GM12891 (cell line): ENCODE data around the gene MRTFB.
A peak's percentile ranks its signal among the peaks of the same experiment; 100 is the strongest.

ENCODE experiments used
- DNase-seq: peaks from one replicate; pipeline ENCODE4 v3.0.0; 2011; ENCODE audit warnings: low spot score; ENCODE audit not compliant: insufficient read length
- FAIRE-seq: peaks from 2 replicates; lab custom pipeline; 2011; peaks lifted over from hg19 to GRCh38; lab: Jason Lieb, UNC
- PAX5 ChIP-seq: IDR thresholded peaks from 2 replicates; pipeline ENCODE4 v1.6.1; 2011; ENCODE audit warnings: low read length, moderate library complexity, mild to moderate bottlenecking; ENCODE audit not compliant: insufficient read depth, severe bottlenecking
- POLR2A ChIP-seq: IDR thresholded peaks from 2 replicates; pipeline ENCODE4 v1.6.1; 2011; ENCODE audit warnings: low read depth, low read length, control low read depth
- POLR2AphosphoS5 ChIP-seq: IDR thresholded peaks from 2 replicates; pipeline ENCODE4 v1.6.1; 2011; ENCODE audit warnings: low read depth, low read length, control low read depth
- POU2F2 ChIP-seq: IDR thresholded peaks from 2 replicates; pipeline ENCODE4 v1.6.1; 2011; ENCODE audit warnings: low read depth, mild to moderate bottlenecking, control low read depth, low read length, moderate library complexity
- SPI1 ChIP-seq: IDR thresholded peaks from 2 replicates; pipeline ENCODE4 v1.6.1; 2011; ENCODE audit warnings: low read depth, low read length, control low read depth
- TAF1 ChIP-seq: IDR thresholded peaks from 2 replicates; pipeline ENCODE4 v1.6.1; 2011; ENCODE audit warnings: low read depth, low read length, control low read depth

MRTFB gene

GRCh38 chr16:14101415-14101814 lies 30.3 kb downstream of the MRTFB start:
- FAIRE-seq (no peak), DNase-seq (no peak)
- no peak for TF ChIP-seq POLR2A
- no peak for TF ChIP-seq PAX5
- no peak for TF ChIP-seq POU2F2
- TF ChIP-seq TAF1, result no peak
- TF ChIP-seq SPI1, result no peak
- TF ChIP-seq POLR2AphosphoS5, result no peak

- FAIRE-seq (no peak), DNase-seq (no peak)
- TF ChIP-seq POLR2A (no peak), TAF1 (no peak), PAX5 (no peak), POLR2AphosphoS5 (no peak), SPI1 (no peak), POU2F2 (no peak)
Observed at GRCh38 chr16:14102925-14103720, 32.0 kb downstream of the MRTFB start.

GRCh38 chr16:14104066-14104465 lies 32.9 kb downstream of the MRTFB start:
- no peak for DNase-seq
- no peak for TF ChIP-seq SPI1
- TF ChIP-seq POLR2AphosphoS5, result no peak
- no peak for TF ChIP-seq POLR2A
- TF ChIP-seq POU2F2, result no peak
- no peak for TF ChIP-seq TAF1
- no peak for TF ChIP-seq PAX5
- no peak for FAIRE-seq

GRCh38 chr16:14105760-14106375 lies 34.7 kb downstream of the MRTFB start:
- FAIRE-seq (no peak), DNase-seq (no peak)
- TF ChIP-seq POLR2AphosphoS5 (no peak), POLR2A (no peak), TAF1 (no peak), PAX5 (no peak), SPI1 (no peak), POU2F2 (no peak)

- TF ChIP-seq PAX5 (no peak), SPI1 (no peak), POLR2AphosphoS5 (no peak), POU2F2 (no peak), POLR2A (no peak), TAF1 (no peak)
Observed at GRCh38 chr16:14106457-14106856, 35.3 kb downstream of the MRTFB start.

GRCh38 chr16:14106961-14107360 lies 35.8 kb downstream of the MRTFB start:
- FAIRE-seq (no peak), DNase-seq (no peak)
- no peak for TF ChIP-seq POLR2AphosphoS5
- no peak for TF ChIP-seq POU2F2

More at GRCh38 chr16:14106457-14106856, 35.3 kb downstream of the MRTFB start:
- DNase-seq (no peak), FAIRE-seq (no peak)

- DNase-seq (no peak), FAIRE-seq (no peak)
- TF ChIP-seq TAF1, result no peak
- TF ChIP-seq POU2F2, result no peak
- TF ChIP-seq POLR2AphosphoS5, result no peak
- TF ChIP-seq SPI1, result no peak
- TF ChIP-seq PAX5, result no peak
- TF ChIP-seq POLR2A, result no peak
Observed at GRCh38 chr16:14109077-14109775, 38.1 kb downstream of the MRTFB start.

GRCh38 chr16:14109782-14110727 lies 38.9 kb downstream of the MRTFB start:
- DNase-seq, result no peak
- no peak for FAIRE-seq
- TF ChIP-seq SPI1 (peak; percentile 82), TAF1 (no peak)

GRCh38 chr16:14110728-14111251 lies 39.7 kb downstream of the MRTFB start:
- DNase-seq (no peak), FAIRE-seq (no peak)
- no peak for TF ChIP-seq SPI1
- no peak for TF ChIP-seq POLR2A
- no peak for TF ChIP-seq POU2F2
- TF ChIP-seq POLR2AphosphoS5, result no peak
- TF ChIP-seq TAF1, result no peak
- no peak for TF ChIP-seq PAX5
